ENCODE measurements around the gene HPCAL1. TPM values are rescaled to one million over a fixed set of nuclear protein-coding genes. Genes with fewer than 3 reads are reported as not detected.

The HPCAL1 gene
- total RNA-seq, 2 experiments from 2014 or later, result 109 to 114 TPM

DNA sequence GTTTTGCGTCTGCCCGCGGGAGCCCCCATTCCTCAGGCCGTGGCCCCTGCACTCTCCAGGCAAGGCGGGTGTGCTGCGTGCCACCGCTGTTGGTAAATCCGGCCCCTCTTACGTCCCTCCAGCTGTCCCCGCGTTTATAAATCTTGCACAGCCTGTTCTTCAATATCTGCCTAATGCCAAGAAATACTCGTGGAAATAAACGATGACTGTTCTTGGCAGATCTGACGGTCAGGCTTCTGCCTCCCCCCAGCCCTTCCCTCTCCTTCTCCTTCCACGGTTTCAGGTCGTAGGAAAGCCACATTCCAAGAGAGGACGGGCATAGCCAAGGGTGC, 124.9 kb downstream of the HPCAL1 start:
- ChIA-PET POLR2A (no interaction called here), CTCF (interaction anchor here (0.6 kb wide), 1 partner anchor 27 kb away, joined by 3 read pairs; no protein-coding TSS in a partner anchor)
- Mint-ChIP-seq H3K27me3 (no peaks in the 10 kb centered on the region), H3K27ac (no peak overlapping the region), H3K4me1 (peaks cover 5% of the 10 kb centered on the region), H3K9me3 (ENCODE audit: low read depth) (no peaks in the 10 kb centered on the region), H3K4me3 (no peak overlapping the region), H3K36me3 (ENCODE audit: low read depth) (peaks cover 8% of the 10 kb centered on the region)
- intact Hi-C loops (cut with DNase I, micrococcal nuclease), result no loop called here
- no peak for DNase-seq
- ATAC-seq, result no peak

DNA sequence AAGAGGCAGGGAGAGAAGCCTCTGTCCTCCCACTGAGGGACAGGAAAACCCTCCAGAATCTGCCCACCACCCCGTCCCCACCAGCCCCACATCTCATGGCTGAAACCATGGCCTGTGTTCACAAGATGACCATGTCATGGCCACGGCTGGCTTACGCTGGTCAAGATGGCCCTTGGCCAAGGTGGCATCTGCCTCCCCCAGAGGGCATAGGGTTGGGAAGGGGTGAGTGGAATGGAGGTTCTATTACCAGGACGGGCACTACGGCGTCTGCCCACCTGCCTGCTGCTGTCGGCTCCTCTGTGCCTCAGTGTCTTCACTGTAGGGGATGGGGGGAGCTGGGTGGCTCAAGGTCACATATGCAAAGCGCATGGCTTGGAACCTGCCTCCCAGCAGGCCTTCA, 125.7 kb downstream of the HPCAL1 start:
- no peak overlapping the region for H3K27ac Mint-ChIP-seq
- H3K4me1 Mint-ChIP-seq, result peaks cover 10% of the 10 kb centered on the region
- H3K36me3 Mint-ChIP-seq (ENCODE audit: low read depth), result peaks cover 6% of the 10 kb centered on the region
- intact Hi-C loops (cut with DNase I, micrococcal nuclease), result no loop called here
- POLR2A ChIA-PET, result interaction anchor here (0.5 kb wide), 1 partner anchor 252 kb away, joined by 3 read pairs; no protein-coding TSS in a partner anchor
- H3K27me3 Mint-ChIP-seq, result peaks cover 4% of the 10 kb centered on the region
- H3K9me3 Mint-ChIP-seq (ENCODE audit: low read depth), result no peaks in the 10 kb centered on the region
- H3K4me3 Mint-ChIP-seq, result no peak overlapping the region
- ATAC-seq (no peak), DNase-seq (no peak)
- CTCF ChIA-PET, result no interaction called here

DNA sequence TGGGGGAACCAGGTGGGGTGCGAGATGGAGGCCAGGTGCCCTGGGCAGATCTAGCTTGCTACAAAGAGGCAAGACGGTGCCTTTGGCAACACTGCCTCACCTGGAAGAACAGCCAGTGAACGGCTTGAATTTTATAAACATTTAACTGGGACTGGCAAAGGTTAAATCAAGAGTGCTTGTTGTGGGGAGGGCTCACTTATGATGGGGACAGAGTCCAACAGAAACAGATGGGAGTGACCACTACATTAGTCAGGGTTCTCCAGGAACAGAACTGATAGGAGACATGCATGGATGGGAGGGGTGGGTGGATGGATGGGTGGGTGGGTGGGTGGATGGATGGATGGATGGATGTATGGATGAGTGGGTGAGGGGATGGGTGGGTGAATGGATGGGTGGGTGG, 126.2 kb downstream of the HPCAL1 start:
- intact Hi-C loops (cut with DNase I, micrococcal nuclease), result no loop called here
- POLR2A ChIA-PET, result no interaction called here

DNA sequence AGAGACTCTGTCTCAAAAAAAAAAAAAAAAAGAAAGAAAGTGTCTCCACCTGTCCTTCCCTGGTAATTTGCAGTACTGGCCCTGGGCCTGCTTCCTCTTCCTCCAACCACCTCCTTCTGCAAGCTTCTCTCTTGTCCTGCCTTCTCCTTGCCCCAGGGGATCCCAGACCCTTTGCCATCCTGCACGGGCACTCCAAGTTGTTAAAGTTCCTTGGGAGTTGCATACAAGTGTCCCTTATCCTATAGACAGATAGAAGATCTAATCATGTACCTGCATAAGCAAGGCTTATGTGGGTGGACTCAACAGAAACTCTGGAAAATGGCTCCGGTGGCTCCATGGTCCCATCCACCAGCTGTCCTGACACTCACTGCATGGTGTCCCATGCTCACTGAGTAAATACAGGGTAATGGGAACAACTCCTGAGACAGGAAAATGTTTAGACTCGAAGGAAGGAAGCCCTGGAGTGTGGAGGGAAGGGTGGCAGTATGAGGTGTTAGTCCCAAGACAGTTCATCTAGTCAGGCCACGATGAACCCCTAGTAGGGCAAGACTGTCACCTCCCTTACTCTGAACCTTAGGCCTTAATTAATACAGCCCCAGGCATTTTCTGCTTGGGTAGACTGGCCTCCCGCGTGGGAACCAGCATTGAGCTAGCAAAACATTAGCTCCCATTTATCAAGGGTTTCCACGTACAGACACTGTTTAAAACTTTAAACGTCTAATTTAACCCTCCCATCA, 128.3 kb downstream of the HPCAL1 start:
- no peak for ATAC-seq
- ChIA-PET POLR2A (interaction anchor here (0.7 to 0.9 kb wide), 2 partner anchors 17 to 471 kb away, joined by 3 read pairs; partner anchors contain the start of gene ODC1), CTCF (interaction anchor here (0.5 to 7.7 kb wide), 6 partner anchors 19 to 358 kb away, joined by 3 to 142 read pairs (median 4); no protein-coding TSS in a partner anchor)
- H3K9me3 Mint-ChIP-seq (ENCODE audit: low read depth), result no peaks in the 10 kb centered on the region
- intact Hi-C loops (cut with DNase I, micrococcal nuclease), result loop anchor here (5.0 to 10.0 kb wide), 3 partner anchors 214 to 616 kb away; no protein-coding TSS in a partner anchor
- peaks cover 6% of the 10 kb centered on the region for H3K27me3 Mint-ChIP-seq
- peaks cover 11% of the 10 kb centered on the region for H3K4me1 Mint-ChIP-seq
- H3K4me3 Mint-ChIP-seq, result no peak overlapping the region
- H3K27ac Mint-ChIP-seq, result no peak overlapping the region
- peaks cover 1% of the 10 kb centered on the region for H3K36me3 Mint-ChIP-seq (ENCODE audit: low read depth)
- no peak for DNase-seq

More for the DNA sequence above, 126.2 kb downstream of the HPCAL1 start:
- Mint-ChIP-seq H3K4me3 (no peak overlapping the region), H3K9me3 (ENCODE audit: low read depth) (no peaks in the 10 kb centered on the region), H3K4me1 (peaks cover 11% of the 10 kb centered on the region), H3K27ac (no peak overlapping the region), H3K36me3 (ENCODE audit: low read depth) (peaks cover 4% of the 10 kb centered on the region), H3K27me3 (peaks cover 6% of the 10 kb centered on the region)
- no peak for DNase-seq
- CTCF ChIA-PET, result no interaction called here
- no peak for ATAC-seq

DNA sequence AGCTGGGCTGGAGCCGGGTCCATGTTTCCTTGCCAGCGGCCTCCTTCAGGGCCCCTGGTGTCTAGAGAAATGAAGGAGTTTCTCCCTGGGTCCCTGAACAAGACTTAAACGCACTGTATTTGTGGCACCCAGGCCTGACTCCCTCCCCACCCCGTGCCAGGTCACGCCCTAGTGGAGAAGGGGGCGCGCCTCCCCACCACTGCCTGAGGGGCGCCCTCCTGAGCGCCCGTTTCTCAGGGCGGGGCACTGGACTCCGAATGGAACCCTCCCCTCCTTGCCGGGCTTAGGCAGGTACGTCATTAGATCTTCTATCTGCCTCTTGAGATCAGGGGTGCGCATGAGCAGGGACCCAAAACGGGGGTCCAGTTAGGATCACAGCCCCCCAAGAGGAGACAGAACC, 129.1 kb downstream of the HPCAL1 start:
- H3K9me3 Mint-ChIP-seq (ENCODE audit: low read depth), result no peaks in the 10 kb centered on the region
- H3K4me3 Mint-ChIP-seq, result peak overlapping the region; percentile 67
- ATAC-seq (no peak), DNase-seq (no peak)
- peaks cover 11% of the 10 kb centered on the region for H3K4me1 Mint-ChIP-seq
- peaks cover 6% of the 10 kb centered on the region for H3K27me3 Mint-ChIP-seq
- CTCF ChIA-PET, result interaction anchor here (0.5 to 7.7 kb wide), 7 partner anchors 20 to 359 kb away, joined by 3 to 142 read pairs (median 4); no protein-coding TSS in a partner anchor
- peaks cover 1% of the 10 kb centered on the region for H3K36me3 Mint-ChIP-seq (ENCODE audit: low read depth)
- POLR2A ChIA-PET, result interaction anchor here (0.6 to 0.7 kb wide), 2 partner anchors 294 to 472 kb away, joined by 3 to 4 read pairs; no protein-coding TSS in a partner anchor
- intact Hi-C loops (cut with DNase I, micrococcal nuclease), result loop anchor here (1.0 to 10.0 kb wide), 4 partner anchors 23 to 617 kb away; no protein-coding TSS in a partner anchor
- no peak overlapping the region for H3K27ac Mint-ChIP-seq

DNA sequence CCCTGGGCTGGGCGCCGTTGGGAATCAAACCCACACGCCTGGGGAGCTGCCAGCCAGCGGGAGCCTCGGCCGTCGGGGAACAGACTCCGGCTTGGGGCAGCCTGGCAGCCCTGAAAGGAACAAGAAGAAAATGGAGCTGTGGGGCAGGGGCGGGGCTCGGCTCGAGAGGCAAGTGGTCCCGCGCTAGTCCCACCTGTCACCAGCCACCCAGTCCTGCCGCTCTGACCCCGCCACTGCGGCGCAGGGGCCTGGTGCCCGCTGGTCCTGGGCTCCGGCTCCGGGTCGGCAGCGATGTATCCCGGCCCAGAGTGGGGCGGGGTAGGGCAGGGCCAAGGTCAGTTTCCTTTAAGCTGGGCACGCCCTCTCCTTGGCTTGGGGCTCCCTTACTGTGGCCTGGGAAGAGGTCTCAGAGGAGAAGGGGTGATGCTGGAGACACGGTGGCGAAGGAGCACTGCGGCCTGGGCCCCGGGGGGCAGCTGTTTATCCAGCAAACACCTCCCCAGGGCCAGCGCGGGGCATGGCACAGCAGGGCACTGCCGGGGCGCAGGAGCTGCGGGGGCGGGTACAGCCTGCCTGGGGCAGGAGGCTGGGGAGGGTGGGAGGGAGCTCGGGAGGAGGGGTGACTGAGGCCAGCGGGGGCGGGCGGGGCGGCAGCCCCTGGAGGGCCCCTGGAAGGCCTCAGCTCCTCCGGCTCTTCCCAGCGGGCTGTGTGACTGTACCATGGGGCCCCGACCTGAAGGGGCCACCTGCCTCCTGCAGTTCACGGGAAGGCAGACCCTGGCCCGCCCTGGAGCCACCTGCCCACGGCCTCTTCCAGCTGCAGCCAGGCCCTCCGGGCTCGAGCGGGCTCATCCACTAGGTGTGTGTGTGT, 129.8 kb downstream of the HPCAL1 start:
- CTCF ChIA-PET, result interaction anchor here (0.6 to 7.7 kb wide), 8 partner anchors 24 to 604 kb away, joined by 3 to 142 read pairs (median 4); no protein-coding TSS in a partner anchor
- ATAC-seq (peak; percentile 76), DNase-seq (peak; percentile 62)
- H3K27ac Mint-ChIP-seq, result no peak overlapping the region
- POLR2A ChIA-PET, result interaction anchor here (0.5 to 1.0 kb wide), 3 partner anchors 24 to 295 kb away, joined by 3 to 5 read pairs (median 4); no protein-coding TSS in a partner anchor
- H3K27me3 Mint-ChIP-seq, result peaks cover 6% of the 10 kb centered on the region
- H3K4me1 Mint-ChIP-seq, result peaks cover 11% of the 10 kb centered on the region
- peak overlapping the region; percentile 67 for H3K4me3 Mint-ChIP-seq
- H3K9me3 Mint-ChIP-seq (ENCODE audit: low read depth), result no peaks in the 10 kb centered on the region
- H3K36me3 Mint-ChIP-seq (ENCODE audit: low read depth), result no peaks in the 10 kb centered on the region
- intact Hi-C loops (cut with DNase I, micrococcal nuclease), result loop anchor here (1.0 to 10.0 kb wide), 4 partner anchors 24 to 618 kb away; no protein-coding TSS in a partner anchor

DNA sequence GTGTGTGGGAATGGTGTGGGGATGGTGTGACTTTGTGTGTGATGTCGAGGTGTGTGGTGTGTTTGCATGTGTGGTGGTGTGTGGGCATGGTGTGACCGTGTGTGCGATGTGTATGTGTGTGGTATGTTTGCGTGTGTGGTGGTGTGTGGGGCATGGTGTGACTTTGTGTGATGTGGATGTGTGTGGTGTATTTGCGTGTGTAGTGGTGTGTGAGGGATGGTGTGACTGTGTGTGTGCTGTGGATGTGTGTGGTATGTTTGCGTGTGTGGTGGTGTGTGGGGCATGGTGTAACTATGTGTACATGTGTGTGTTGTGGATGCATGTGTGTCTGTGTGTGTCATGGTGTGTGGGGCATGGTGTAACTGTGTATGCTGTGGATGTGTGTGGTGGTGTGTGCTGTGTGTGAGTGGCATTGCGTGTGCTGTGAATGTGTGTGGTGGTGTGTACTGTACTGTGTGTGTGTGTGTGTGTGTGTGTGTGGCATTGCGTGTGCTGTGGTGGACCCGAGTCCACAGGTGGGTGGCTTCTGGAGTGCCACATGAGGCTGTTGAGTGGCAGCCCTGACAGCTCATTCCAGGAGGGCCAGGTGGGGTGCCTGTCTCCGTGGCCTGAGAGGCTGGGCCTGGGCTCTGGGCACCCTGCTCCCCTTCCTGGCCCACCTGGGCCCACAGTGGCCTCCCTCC, 130.7 kb downstream of the HPCAL1 start:
- H3K9me3 Mint-ChIP-seq (ENCODE audit: low read depth), result no peaks in the 10 kb centered on the region
- intact Hi-C loops (cut with DNase I, micrococcal nuclease), result loop anchor here (5.0 to 10.0 kb wide), 3 partner anchors 216 to 619 kb away; no protein-coding TSS in a partner anchor
- H3K27ac Mint-ChIP-seq, result no peak overlapping the region
- CTCF ChIA-PET, result interaction anchor here (0.6 to 7.7 kb wide), 8 partner anchors 12 to 605 kb away, joined by 3 to 142 read pairs (median 4); no protein-coding TSS in a partner anchor
- peaks cover 1% of the 10 kb centered on the region for H3K36me3 Mint-ChIP-seq (ENCODE audit: low read depth)
- POLR2A ChIA-PET, result interaction anchor here (0.6 to 1.0 kb wide), 2 partner anchors 24 to 136 kb away, joined by 3 to 5 read pairs; no protein-coding TSS in a partner anchor
- ATAC-seq, result no peak
- peaks cover 11% of the 10 kb centered on the region for H3K4me1 Mint-ChIP-seq
- H3K4me3 Mint-ChIP-seq, result no peak overlapping the region
- no peak for DNase-seq
- peaks cover 6% of the 10 kb centered on the region for H3K27me3 Mint-ChIP-seq

DNA sequence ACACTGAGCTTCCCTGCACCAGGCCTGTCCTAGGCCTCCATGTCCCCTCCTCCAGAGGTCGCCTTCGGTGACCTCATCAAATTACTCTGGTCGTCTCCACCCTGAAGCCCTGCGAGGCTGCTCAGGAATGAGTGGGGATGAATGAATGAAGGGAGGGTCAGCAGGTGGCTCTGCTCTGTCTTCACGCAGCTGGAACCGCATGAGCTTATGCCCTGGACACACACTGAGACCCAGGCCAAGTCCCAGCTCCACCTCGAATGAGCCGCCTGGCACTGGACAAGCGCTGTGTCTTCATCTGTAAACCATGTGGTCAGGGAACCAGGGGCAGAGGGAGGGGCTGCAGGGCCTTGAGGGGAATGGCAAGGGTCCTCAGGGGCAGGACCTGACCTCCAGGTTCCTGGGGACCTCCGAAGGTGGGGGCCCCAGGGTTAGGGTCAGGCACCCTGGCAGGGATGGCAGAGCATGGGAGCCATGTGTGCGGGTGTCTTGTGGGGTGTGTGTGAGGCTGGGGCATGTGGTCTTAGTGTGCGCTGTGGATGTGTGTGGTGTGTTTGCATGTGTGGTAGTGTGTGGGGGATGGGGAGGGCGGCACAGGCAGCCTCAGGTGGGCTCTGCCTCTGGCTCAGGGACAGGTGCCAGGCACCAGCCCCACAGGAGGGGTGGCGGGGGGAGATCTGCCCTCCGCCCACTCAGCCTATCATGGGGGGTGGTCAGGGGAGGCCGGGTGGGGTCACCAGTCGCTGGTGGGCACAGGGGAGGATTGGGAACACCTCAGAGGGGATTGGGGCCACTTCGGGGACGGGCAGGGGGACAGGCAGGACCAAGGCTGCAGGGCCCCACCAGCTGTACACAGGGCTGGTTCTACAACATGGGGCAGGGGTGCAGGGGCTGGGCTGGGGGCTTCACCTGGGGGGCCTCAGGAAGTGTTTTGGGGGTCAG, 131.5 kb downstream of the HPCAL1 start:
- no peak overlapping the region for H3K27ac Mint-ChIP-seq
- ATAC-seq, result no peak
- H3K4me3 Mint-ChIP-seq, result no peak overlapping the region
- peaks cover 6% of the 10 kb centered on the region for H3K27me3 Mint-ChIP-seq
- H3K4me1 Mint-ChIP-seq, result peaks cover 11% of the 10 kb centered on the region
- intact Hi-C loops (cut with DNase I, micrococcal nuclease), result loop anchor here (5.0 to 10.0 kb wide), 3 partner anchors 217 to 619 kb away; no protein-coding TSS in a partner anchor
- peaks cover 6% of the 10 kb centered on the region for H3K36me3 Mint-ChIP-seq (ENCODE audit: low read depth)
- no peaks in the 10 kb centered on the region for H3K9me3 Mint-ChIP-seq (ENCODE audit: low read depth)
- CTCF ChIA-PET, result interaction anchor here (0.6 to 7.7 kb wide), 35 partner anchors 9 to 620 kb away, joined by 3 to 142 read pairs (median 4); partner anchors contain the start of genes ODC1 and PDIA6
- POLR2A ChIA-PET, result interaction anchor here (0.6 to 1.5 kb wide), 6 partner anchors 26 to 387 kb away, joined by 3 to 9 read pairs (median 5); no protein-coding TSS in a partner anchor
- DNase-seq, result no peak

DNA sequence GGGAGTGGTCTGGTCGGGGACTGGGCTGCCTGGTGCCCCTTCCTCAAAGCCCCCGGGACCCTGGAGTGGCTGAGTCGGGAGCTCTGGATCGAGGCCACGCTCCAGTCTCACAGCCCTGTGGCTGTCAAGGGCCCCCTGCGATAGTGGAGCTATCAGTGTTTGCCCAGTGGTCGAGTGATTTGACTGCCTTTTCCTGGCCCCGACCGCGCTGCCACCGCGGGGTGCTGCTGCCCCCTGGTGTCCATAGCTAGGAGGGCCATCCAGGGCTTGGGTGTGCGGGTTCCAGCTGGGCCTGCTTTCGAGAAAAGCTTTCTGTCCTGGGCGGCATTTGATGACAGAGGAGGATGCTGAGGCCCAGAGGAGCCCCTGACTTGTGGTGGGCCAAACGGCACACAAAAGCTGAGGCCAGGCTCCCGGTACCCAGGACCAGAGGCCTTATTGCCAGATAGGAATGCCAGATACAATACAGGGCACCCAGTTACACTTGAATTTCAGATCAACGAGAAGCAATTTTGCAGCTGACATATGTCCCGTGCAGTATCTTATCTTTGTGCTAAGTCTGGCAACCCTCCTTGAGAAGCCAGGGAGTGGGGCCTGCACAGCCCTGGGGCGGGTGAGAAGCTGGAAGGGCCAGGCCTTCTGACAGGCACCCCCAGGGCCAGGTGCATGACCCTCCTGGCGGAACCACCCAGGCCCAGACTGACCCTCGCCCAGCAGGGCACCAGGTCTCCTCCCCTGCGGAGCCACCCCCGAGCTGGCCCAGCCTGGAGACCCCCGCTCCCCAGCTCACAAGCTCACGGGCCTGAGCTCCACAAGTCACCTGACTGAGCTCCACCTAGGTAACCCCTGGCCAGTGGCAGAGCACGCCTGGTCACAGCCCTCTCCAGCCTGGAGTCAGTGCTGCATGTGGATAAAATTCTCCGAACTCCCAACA, 132.4 kb downstream of the HPCAL1 start:
- intact Hi-C loops (cut with DNase I, micrococcal nuclease), result loop anchor here (1.0 to 10.0 kb wide), 9 partner anchors 165 to 620 kb away; no protein-coding TSS in a partner anchor
- CTCF ChIA-PET, result interaction anchor here (0.6 to 7.7 kb wide), 49 partner anchors 9 to 1336 kb away, joined by 3 to 142 read pairs (median 4); partner anchors contain the start of genes ODC1 and PDIA6

More for the DNA sequence above, 132.4 kb downstream of the HPCAL1 start:
- H3K4me3 Mint-ChIP-seq, result no peak overlapping the region
- H3K4me1 Mint-ChIP-seq, result peaks cover 11% of the 10 kb centered on the region
- ATAC-seq (peak; percentile 56), DNase-seq (peak; percentile 85)
- peaks cover 6% of the 10 kb centered on the region for H3K27me3 Mint-ChIP-seq
- H3K27ac Mint-ChIP-seq, result no peak overlapping the region
- peaks cover 16% of the 10 kb centered on the region for H3K36me3 Mint-ChIP-seq (ENCODE audit: low read depth)
- POLR2A ChIA-PET, result interaction anchor here (0.7 to 1.5 kb wide), 8 partner anchors 10 to 388 kb away, joined by 3 to 9 read pairs (median 4); partner anchors contain the start of gene ODC1
- H3K9me3 Mint-ChIP-seq (ENCODE audit: low read depth), result no peaks in the 10 kb centered on the region
